Stimulated activated CD4-positive, alpha-beta T cell treated with anti-CD3 and anti-CD28 coated beads, TNF-alpha, amount 100 ng/mL, for 24 hours (primary cell): ENCODE data around the gene DDAH1.

Source experiments
- DNase-seq, 3 experiments: peaks; one replicate each; pipeline ENCODE4 v3.0.0-alpha.2; 2020; ENCODE audit warnings: low read depth in 3 of 3

The DDAH1 gene

DNA sequence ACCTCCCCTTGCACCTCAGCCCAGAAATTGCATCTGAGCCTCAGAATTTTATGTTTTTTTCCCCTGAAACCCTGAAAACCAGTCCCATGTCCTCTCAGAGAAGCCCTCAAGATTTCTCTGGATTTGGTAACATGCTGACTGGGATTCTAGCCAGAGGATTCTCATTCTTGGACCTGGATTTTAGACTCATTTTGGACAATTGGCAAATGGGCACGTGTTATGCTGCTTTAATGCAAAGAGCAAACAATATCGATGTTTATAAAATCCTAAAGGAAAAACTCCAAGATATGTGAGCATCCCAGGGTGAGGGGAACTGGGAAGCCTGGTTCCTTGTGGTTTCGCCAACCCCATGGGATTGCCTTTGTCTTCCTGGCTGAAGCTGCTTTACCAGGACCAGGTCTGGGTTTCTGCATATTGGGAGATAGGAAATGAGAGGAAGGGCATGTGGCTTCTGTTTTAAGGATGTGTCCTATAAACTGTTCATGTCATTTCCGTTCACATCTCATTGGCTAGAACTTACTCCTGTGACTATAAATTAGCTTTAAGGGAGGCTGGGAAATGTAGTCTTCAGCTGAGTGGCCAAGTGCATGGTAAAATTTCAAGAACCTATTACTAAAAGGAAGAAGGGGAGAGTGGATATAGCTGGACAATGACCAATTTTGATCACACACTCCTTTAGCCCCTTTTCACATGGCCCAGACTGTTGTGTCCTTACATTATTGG is 161.4 kb downstream of the DDAH1 start:
- no peak for DNase-seq

DNA sequence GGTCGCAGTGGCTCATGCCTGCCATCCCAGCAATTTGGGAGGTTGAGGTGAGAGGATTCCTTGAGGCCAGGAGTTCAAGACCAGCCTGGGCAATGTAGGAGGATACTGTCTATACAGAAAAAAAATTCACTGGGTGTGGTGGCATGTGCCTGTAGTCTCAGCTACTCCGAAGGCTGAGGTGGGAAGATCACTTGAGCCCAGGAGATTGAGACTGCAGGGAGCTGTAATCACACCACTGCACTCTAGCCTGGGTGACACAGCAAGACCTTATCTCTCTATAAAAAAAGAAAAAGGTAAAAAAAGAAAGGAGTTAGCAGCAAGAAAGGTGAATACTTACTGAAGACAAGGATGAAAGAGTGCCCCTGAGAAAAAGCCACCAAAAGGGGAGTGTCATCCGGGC is 164.8 kb downstream of the DDAH1 start:
- no peak for DNase-seq

DNA sequence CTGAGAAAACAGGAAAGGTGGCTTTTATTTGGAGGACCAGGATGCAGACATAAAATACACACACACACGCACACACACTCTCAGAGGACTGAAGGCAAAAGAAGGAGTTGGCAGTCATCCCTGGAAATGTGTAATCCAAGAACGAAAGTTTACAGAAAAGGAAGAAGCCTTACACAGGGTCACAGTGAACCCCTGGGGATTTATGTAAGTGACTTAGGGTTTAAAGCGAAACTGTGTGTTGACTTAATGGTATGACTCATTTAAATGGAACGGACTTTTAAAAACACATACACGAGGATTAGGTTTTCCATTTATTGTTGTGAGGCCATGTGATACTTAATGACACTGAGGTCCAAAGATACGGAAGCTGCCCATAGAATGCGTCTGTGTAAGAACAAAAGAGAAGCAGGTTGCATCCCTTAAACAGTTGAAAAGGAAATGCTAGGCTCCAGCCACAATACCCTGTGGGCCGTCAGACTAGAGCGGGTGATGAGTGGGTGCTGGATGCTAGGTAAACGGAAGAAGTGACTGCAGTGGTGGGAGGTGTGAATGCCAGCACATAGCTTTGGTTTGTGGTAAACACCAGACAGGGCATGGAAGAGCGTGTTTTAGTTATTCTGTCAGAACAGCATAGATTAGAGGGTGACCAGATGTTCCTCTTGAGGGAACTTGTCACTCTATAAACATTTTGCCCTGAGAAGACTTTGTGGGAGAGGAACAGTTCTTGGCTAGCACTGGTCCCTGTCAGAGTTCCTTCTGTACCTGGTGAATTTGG is 166.9 kb downstream of the DDAH1 start:
- DNase-seq, result peak; percentile 45 to 72 (median 71)

DNA sequence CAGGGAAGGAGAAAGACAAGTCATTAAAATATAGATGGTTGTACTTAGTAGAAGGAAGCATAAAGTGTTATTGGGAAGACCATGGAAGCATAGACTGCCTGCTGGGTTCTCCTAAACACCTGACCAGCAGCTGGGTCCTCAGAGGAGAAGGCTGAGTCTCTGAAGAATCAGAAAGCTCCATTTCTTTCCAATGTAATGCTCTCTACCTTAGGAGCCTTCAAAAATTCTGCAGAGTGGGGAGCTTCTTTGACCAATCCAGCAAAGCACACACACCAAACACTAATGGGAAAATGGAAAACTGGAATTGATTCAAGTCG is 167.5 kb downstream of the DDAH1 start:
- DNase-seq, result no peak

DNA sequence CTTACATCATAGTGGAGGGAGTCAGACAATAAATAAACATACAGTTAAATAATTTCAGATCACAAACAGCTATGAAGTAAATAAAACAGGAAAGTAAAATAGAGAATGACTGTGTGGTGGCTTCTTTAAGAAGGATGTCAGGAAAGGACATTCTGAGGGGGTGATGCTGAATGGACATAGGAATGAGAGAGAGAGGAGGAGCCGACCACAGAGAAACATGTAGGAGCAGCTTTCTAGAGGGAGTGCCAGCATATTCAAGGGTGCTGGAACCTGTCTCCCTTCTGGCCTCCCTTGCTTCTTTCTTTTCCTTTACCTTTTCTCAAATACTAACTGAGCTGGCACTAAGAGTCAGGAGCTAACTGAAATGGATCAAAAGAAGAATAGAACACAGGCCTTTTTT is 168.0 kb downstream of the DDAH1 start:
- DNase-seq, result no peak

DNA sequence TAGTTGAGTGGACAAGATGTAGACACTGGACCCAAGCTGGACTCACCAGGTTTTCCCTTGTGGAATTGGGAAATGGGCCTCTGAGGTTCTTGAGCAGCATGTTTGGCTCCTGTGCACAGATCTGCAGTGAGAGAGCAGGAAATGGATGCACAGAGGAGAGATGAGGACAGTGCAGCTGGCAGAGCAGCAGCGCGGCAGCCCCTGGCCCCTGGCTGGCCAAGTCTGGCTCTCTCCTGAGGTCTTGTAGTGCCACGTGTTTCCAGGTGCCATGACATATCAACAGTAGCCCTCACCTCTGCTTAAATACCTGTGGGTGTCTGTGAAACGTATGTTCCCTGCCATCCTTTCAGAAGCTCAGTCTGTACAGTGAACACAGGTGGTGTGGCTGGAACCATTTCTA is 169.3 kb downstream of the DDAH1 start:
- no peak for DNase-seq

DNA sequence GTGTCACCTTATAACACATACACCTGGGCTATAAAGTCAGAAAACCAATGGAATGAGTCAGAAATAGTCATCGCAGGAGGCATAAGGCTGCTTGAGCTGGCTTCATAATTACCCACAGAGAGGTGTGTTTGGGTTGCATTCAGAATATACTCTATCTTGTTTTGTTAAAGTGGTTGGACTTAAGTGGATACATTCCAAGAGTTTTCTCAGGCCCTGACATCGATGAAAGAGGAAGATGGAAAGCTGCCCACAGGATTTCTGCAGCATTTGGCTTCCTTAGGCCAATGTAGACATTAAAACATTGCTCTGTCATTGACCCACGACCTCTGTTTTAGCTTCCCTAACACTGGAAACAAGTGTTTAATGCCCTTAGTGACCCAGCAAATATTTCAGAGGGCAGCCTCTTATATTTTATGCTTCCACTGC is 169.9 kb downstream of the DDAH1 start:
- DNase-seq, result no peak

DNA sequence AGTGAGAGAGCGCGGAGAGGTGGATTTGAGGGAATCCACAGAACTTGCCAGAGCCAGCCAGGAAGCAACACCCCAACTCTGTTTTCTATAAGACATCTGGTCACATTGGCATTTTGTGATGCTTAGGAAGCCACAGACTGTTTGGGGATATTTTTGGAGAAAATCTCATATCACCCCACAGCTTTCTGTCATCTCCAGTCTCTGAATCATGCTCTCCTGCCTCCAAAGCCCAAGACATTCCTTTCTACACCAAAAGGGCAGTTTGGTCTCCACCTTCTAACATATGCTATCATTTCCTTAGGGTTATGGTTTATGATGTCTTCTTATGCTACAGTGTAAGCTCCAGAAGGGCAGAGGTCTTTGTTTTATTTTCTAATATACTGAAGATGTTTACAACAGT is 174.1 kb downstream of the DDAH1 start:
- no peak for DNase-seq

DNA sequence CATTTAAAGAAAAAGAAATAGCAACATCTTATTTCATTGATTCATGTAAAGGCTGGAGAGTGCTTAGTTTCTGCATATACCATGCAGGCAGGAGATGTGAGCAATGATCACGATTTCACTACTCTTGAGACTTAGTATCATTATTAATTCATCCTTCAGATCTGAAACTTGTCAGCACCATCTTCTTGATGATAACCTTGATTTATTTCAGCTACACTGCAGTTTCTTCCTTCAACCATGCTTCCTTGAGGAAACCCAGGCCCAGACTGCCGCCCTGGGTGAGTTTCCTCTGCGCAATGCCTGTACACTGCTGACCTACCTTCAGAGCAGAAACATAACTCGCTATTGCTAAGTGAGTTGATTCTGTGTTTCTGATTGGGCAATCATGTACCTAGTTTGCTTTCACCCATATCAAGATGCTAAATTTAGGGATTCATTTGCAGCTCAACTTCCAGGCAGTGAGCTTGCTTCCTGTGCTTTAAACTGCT is 175.1 kb downstream of the DDAH1 start:
- DNase-seq, result no peak

DNA sequence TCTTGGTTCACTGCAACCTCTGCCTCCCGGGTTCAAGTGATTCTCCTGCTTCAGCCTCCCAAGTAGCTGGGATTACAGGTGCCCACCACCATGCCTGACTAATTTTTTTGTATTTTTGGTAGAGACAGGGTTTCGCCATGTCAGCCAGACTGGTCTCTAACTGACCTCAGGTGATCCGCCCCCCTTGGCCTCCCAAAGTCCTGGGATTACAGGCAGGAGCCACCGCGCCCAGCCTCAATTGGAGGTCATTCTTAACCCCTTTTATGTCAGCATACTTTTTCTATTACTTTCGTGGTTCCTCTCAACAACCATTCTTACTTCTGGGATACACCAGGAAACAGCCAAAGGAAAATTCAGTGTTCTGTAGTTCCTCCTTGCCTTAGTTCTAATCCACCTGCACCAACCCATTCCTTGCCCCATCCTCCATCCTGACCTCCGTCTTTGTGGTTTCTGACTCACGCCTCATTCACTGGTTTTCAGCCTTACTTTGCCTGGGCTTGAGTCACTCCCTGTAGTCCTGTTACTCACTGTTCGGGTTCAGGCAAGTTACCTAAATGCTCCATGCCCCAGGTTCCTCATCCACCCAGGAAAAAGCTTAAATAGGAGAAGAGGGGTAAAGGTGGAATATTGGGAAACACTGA is 175.6 kb downstream of the DDAH1 start:
- no peak for DNase-seq

DNA sequence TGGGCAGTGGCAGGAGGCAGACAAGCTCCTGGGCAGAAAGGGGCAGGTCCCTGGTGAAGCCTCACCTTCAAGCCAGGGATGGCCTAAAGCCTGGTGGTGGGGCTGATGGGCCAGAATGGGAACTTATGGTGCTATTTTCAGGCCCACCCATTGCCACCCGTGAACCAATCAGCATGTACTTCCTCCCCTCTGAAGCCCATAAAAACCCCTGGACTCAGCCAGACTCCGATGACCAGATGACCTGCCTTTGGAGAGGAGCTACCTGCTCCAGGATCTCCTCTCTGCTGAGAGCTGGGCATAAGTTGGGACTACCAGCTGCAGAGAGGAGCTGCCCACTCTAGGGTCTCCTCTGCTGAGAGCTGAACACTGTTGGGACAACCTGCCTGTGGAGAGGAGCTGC is 180.8 kb downstream of the DDAH1 start:
- no peak for DNase-seq

DNA sequence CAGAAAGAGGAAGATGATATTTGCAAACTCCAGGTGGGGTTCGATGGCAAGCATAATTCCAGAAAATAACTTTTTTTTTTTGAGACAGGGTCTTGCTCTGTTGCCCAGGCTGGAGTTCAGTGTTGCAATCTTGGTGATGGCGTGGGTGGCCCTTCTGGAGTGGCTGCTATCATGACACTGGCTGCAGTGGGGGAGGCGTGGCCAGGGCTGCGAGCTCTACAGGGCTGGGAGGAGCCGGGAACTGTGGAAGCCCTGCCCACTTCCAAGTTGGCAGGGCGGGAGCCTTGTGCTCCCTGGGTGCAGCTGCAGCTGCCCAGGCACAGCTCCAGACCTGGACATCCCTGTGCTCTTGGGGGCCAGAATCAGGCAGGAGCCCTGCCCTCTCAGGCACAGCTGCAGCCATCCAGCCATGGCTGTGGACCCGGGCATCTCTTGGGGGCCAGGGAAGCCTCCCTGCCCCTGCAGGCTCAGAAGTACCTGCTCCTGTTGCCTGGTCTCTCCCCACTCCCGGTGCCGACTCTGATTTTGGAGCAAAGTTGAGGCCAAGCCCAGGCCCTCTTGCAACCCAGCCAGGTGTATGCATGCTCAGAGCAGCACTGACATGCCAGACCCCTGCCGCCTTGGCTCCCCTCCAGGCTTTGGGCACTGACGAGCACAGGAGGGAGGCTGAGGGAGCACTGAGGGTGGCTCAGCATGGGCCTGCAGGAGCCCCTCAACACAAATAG is 181.3 kb downstream of the DDAH1 start:
- no peak for DNase-seq

DNA sequence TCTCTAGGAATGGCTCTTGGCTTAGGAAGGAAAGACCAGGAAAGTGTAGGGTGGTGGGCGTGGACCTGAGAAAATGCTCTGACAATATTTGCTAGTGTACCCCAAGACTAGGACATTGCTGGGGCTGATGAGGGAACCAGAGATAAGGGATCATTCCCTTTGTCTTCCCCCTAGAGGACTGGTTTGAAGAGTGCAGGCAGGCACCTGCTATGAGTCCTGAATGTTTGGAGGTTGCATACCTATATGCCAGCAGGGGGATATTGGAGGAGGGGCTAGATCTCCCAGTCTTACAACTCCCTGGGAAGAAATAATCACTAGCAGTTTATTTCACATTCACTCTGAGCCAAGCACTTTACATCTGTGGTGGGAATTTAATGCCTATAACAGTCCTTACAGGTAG is 182.5 kb downstream of the DDAH1 start:
- DNase-seq, result no peak

DNA sequence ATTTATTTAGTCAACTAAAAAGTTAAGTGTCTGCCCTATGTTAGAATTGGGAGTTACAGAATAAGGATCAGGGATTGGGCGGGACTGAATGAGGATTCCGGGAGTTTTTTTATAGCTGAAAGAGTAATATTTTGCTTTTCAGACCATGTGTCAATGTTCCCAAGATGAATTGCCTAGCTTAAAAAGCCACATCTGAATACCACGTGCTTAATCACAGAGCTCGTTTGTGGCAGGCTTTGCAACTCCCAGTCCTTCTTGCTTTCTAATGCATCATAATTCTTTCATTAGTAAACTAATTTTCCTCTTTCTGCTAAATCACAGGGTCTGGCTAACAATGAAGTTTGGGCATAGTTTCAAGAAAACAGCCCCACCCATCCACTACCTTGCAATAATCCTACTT is 184.3 kb downstream of the DDAH1 start:
- no peak for DNase-seq

DNA sequence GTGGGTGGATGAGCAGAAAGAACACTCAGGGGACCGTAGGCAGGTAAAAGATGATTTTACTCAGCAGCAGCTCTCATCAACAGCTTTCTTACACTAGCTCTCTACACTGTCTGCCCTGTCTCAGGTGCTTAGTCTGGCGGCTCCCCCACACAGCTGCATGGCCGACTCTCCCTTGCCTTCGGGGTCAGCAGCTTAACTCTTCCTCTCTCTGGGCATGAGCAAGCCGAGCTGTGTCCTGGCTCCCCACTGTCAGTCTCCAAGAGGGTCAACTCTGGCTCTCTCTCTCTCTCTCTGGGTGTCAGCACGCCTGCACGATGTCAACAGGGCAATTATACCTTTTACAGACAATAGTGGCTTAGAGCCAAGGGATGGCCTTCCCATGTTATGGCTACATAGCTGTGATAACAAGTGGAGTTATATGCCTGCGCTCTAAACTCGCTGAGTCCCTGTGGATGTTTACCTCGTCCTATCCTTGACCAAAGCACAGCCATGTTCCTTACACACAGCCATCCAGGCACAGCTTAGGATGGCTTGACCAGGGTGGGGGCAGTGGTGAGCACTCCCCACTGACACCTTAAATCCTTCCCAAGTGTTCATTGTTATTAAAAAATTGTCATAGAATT is 185.4 kb downstream of the DDAH1 start:
- DNase-seq, result no peak

DNA sequence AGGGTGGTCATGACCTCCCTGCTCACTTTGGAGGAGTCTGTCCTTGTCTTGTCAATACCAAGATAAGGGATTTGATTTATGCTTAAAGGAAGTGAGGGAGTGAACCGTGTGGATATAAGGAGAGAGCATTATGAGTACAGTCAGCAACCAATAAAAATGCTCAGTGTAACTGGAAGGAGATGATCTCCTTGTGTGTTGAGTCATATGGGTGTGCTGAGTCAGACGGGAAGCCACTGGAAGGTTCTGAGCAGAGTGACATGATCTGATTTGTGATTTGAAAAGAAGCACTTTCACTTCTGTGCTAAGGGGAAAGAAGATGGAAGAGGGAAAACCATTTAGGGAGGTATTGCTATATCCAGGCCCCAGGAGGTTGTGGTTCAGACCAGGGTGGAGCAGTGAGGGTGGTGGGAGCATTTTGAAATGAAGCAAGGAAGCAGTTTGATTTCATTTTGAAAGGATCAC is 186.1 kb downstream of the DDAH1 start:
- peak in 1 of 3 experiments; percentile 26 for DNase-seq

DNA sequence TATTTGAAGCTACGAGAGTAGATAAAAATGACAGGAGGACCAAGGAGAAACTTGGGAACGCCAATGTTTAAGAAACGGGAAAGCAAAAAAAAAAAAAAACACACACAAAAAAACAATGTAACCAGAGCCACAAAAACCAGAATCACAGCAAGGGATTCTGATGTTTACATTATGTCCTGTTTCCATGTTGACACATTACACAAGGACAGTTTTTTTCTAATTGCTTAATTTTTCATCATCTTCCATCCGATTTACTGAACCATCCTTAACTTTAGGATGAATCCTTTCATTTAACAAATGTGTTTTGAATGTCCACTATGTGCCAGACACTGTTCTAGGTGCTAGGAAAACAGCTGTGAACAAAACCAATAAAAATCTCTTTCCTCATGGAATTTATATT is 187.2 kb downstream of the DDAH1 start:
- DNase-seq, result no peak

DNA sequence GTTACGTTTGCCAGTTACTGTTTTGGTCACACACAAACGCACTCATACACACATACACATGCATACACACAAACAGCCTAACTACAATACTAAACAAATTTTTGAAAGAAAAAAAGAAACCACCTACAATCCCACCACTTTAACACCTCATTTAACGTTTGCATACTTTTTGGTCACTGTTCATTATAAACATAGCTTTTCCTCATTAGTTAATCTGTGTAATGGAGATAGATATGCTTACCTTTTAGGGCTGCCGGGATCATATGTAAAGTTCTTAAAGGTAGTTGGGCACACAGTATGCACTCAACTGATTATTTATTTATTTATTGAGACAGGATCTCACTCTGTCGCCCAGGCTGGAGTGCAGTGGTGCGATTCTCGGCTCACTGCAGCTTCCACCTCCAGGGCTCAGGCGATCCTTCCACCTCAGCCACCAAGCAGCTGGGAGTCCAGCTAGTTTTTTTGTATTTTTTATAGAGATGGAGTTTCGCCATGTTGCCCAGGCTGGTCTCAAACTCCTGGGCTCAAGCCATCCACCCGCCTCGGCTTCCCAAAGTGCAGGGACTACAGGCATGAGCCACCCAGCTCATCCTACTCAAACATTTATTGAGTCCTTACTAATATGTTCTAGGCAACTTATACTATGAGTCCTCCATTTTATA is 187.8 kb downstream of the DDAH1 start:
- no peak for DNase-seq

DNA sequence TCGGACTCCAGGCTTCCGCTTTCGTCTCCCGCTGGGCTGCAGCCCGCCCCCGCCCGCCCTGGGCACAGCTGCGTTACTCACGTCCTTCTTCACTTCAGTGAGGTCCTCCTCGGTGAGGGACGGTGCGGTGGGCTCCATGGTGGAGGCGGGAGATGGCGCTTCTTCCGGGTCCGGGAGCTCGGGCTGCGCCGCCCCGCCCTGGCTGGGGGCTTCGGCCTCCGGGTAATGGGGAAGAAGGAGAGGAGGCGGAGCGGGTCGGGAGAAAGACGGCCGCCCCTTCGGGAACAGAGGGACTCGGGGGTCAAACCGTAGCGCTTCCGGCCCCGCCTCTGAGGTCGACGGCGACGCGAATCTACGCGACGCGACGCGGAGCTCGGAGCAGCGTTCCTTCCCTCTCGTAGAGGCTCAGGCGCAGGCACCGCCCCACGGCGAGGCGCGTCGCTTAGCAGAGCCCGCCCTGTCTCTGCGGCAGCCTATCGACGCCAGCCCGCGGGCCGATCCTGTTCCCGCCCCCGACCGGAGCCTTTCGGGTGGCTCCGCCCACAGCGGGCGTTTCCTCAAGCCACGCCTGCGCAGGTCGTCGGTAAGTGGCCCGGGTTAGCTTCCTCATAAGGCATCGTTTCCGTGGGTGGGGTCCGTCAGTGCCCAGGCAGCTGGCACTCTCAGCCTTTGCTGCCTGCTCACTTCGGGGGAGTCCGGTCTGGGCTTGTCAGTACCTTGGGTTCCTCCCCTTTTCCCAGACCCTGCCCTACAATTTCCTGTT is 188.6 kb downstream of the DDAH1 start, which contains the start of gene BCL10:
Gene BCL10 (minus strand): TSS at position 418 of the 763 bp plus-strand sequence. CDS start 280 bp downstream, at position 138.
- DNase-seq, result peak; percentile 91 to 97 (median 95)

DNA sequence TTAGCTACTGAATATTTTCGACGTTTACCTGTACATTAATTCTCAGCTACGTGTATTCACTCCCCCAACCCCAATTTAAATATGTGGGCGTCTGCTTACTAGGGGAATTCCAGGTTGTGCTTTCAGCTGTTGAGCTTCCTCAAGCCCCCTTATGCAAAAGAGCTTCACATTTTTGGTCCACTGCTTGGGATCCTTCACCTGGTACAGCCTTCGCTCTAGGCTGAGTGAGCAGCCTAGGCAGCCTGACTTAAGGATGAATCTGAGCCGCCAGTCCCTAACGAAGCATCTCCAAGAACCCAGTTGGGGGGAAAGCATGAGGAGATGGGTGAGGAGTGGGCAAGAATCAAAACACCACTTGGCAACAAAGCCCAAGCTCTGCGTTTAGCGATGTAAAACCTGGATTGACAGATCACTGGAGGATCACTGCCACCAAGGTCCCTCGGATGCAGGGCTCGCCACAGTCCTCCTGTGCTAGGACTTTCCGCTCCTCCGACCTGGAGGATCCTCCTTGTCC is 189.2 kb downstream of the DDAH1 start:
- no peak for DNase-seq
